ENCODE data around the gene TSPAN8. TPM values are rescaled to one million over a fixed set of nuclear protein-coding genes. Genes with fewer than 3 reads are reported as not detected.
"Not testable (repeated sequence)": the region's sequence is repeated elsewhere in the genome, so short reads cannot be mapped to it uniquely, and the experiment has no call there.

Gene TSPAN8
- total RNA-seq, 1 donor from 2014 or later, result not detected

- intact Hi-C loops (cut with DNase I), result no loop called here
- ATAC-seq (ENCODE audit: poor library complexity), result no peak
- no peak for DNase-seq
Measured at GRCh38 chr12:71166280-71166679, 8.5 kb upstream of the TSPAN8 start.

- ATAC-seq (ENCODE audit: poor library complexity); intact Hi-C loops (cut with DNase I); DNase-seq: not testable (repeated sequence)
Measured at GRCh38 chr12:71165780-71166179, 8.0 kb upstream of the TSPAN8 start.

- no peak for ATAC-seq (ENCODE audit: poor library complexity)
- intact Hi-C loops (cut with DNase I), result no loop called here
- no peak for DNase-seq
Measured at GRCh38 chr12:71164568-71165197, 6.9 kb upstream of the TSPAN8 start.

- intact Hi-C loops (cut with DNase I), result no loop called here
- no peak for ATAC-seq (ENCODE audit: poor library complexity)
Measured at GRCh38 chr12:71164166-71164565, 6.4 kb upstream of the TSPAN8 start.

GRCh38 chr12:71162832-71163763 is 5.3 kb upstream of the TSPAN8 start:
- ATAC-seq (ENCODE audit: poor library complexity), result no peak
- intact Hi-C loops (cut with DNase I), result no loop called here
- DNase-seq, result no peak

More at GRCh38 chr12:71164166-71164565, 6.4 kb upstream of the TSPAN8 start:
- no peak for DNase-seq

GRCh38 chr12:71161591-71161990 is 3.8 kb upstream of the TSPAN8 start:
- intact Hi-C loops (cut with DNase I), result no loop called here
- no peak for ATAC-seq (ENCODE audit: poor library complexity)

GRCh38 chr12:71160585-71160984 is 2.8 kb upstream of the TSPAN8 start:
- intact Hi-C loops (cut with DNase I), result no loop called here
- no peak for DNase-seq
- no peak for ATAC-seq (ENCODE audit: poor library complexity)

More at GRCh38 chr12:71161591-71161990, 3.8 kb upstream of the TSPAN8 start:
- DNase-seq, result no peak

GRCh38 chr12:71159878-71160277 is 2.1 kb upstream of the TSPAN8 start:
- ATAC-seq (ENCODE audit: poor library complexity) (no peak), DNase-seq (no peak)
- intact Hi-C loops (cut with DNase I), result no loop called here

GRCh38 chr12:71159264-71159663 is 1.5 kb upstream of the TSPAN8 start:
- no peak for DNase-seq
- intact Hi-C loops (cut with DNase I), result no loop called here
- ATAC-seq (ENCODE audit: poor library complexity), result no peak

GRCh38 chr12:71158361-71158882 is 623 bp upstream of the TSPAN8 start:
- DNase-seq (no peak), ATAC-seq (ENCODE audit: poor library complexity) (no peak)
- intact Hi-C loops (cut with DNase I), result no loop called here

- DNase-seq (no peak), ATAC-seq (ENCODE audit: poor library complexity) (no peak)
- intact Hi-C loops (cut with DNase I), result no loop called here
Measured at GRCh38 chr12:71155225-71155624, 2.6 kb downstream of the TSPAN8 start.

- DNase-seq, result no peak
- ATAC-seq (ENCODE audit: poor library complexity), result no peak
- intact Hi-C loops (cut with DNase I), result no loop called here
Measured at GRCh38 chr12:71152851-71153250, 4.9 kb downstream of the TSPAN8 start.

GRCh38 chr12:71150041-71150440 is 7.8 kb downstream of the TSPAN8 start:
- ATAC-seq (ENCODE audit: poor library complexity); intact Hi-C loops (cut with DNase I); DNase-seq: not testable (repeated sequence)

- intact Hi-C loops (cut with DNase I), result no loop called here
- no peak for ATAC-seq (ENCODE audit: poor library complexity)
- DNase-seq, result no peak
Measured at GRCh38 chr12:71144682-71145081, 13.1 kb downstream of the TSPAN8 start.

- ATAC-seq (ENCODE audit: poor library complexity) (no peak), DNase-seq (no peak)
- intact Hi-C loops (cut with DNase I), result no loop called here
Measured at GRCh38 chr12:71142956-71143355, 14.8 kb downstream of the TSPAN8 start.

GRCh38 chr12:71142016-71142415 is 15.8 kb downstream of the TSPAN8 start:
- intact Hi-C loops (cut with DNase I), result no loop called here
- ATAC-seq (ENCODE audit: poor library complexity), result no peak
- no peak for DNase-seq

- intact Hi-C loops (cut with DNase I), result no loop called here
- peak; percentile 64 for ATAC-seq (ENCODE audit: poor library complexity)
- DNase-seq, result no peak
Measured at GRCh38 chr12:71141378-71141926, 16.3 kb downstream of the TSPAN8 start.

- no peak for DNase-seq
- intact Hi-C loops (cut with DNase I), result no loop called here
- ATAC-seq (ENCODE audit: poor library complexity), result no peak
Measured at GRCh38 chr12:71139153-71139735, 18.6 kb downstream of the TSPAN8 start.

- ATAC-seq (ENCODE audit: poor library complexity) (no peak), DNase-seq (no peak)
- intact Hi-C loops (cut with DNase I), result no loop called here
Measured at GRCh38 chr12:71138011-71138410, 19.8 kb downstream of the TSPAN8 start.

All from Right ventricle myocardium superior (tissue), 1 donor.